ENCODE measurements around the gene PRRT4.

Gene PRRT4

DNA sequence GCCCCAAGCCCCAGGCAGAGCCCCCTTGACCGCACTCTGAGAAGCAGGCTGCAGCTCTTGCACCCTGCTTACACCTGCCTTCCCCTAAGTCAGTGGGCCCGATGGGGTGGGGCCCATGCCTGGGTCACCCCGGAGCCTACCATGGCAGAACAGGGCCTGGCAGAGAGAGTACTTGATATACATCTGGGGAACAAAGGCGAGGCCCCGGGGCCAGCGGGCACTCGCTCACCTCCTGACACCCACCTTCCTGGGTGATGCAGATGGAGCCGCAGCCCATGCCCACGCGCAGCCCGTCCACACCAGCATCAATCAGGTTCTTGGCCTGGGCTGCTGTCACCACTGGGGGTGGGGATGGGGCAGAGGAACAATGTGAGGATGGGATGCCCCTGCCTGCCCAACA is 34.9 kb upstream of the PRRT4 start:
- H3K4me3 ChIP-seq (ENCODE audit: low read depth, low read length), result no peak overlapping the region
- TF ChIP-seq POLR2A (IDR thresholded peaks at IDR 0.05; ENCODE audit: extremely low read depth, insufficient read length) (no peak), MYC (IDR thresholded peaks at IDR 0.05; ENCODE audit: low read depth, low read length) (no peak)
- TF ChIP-seq, protein P1, sequence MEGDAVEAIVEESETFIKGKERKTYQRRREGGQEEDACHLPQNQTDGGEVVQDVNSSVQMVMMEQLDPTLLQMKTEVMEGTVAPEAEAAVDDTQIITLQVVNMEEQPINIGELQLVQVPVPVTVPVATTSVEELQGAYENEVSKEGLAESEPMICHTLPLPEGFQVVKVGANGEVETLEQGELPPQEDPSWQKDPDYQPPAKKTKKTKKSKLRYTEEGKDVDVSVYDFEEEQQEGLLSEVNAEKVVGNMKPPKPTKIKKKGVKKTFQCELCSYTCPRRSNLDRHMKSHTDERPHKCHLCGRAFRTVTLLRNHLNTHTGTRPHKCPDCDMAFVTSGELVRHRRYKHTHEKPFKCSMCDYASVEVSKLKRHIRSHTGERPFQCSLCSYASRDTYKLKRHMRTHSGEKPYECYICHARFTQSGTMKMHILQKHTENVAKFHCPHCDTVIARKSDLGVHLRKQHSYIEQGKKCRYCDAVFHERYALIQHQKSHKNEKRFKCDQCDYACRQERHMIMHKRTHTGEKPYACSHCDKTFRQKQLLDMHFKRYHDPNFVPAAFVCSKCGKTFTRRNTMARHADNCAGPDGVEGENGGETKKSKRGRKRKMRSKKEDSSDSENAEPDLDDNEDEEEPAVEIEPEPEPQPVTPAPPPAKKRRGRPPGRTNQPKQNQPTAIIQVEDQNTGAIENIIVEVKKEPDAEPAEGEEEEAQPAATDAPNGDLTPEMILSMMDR (IDR thresholded peaks at IDR 0.05; ENCODE audit: low read depth, low read length), result no peak
- TF ChIP-seq, protein P2, sequence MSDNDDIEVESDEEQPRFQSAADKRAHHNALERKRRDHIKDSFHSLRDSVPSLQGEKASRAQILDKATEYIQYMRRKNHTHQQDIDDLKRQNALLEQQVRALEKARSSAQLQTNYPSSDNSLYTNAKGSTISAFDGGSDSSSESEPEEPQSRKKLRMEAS (IDR thresholded peaks at IDR 0.05; ENCODE audit: low read depth, low read length), result no peak
- no peak for DNase-seq (ENCODE audit: low read depth)

DNA sequence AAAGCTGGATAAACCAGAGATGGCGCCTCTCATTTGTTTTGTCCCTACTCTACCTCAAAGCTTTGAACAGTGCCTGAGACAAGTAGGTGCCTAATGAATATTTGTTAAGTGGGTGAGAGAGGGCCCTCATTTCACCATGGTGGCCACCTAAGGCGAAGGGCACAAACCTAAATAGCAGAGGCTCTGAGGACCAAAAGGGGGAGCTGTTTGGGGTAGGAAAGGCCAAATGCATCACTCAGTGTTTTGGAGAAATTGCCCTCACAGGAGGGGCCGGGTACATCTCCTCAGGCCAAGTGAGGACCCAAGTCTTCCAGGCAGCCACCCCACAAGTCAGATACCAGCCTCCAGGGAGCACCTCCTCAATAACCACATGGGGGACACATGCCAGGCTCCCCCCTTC is 34.3 kb upstream of the PRRT4 start:
- no peak for DNase-seq (ENCODE audit: low read depth)
- TF ChIP-seq POLR2A (IDR thresholded peaks at IDR 0.05; ENCODE audit: extremely low read depth, insufficient read length) (no peak), MYC (IDR thresholded peaks at IDR 0.05; ENCODE audit: low read depth, low read length) (no peak)
- TF ChIP-seq, protein P1 (IDR thresholded peaks at IDR 0.05; ENCODE audit: low read depth, low read length), result peak; percentile 49
- H3K4me3 ChIP-seq (ENCODE audit: low read depth, low read length), result no peak overlapping the region

DNA sequence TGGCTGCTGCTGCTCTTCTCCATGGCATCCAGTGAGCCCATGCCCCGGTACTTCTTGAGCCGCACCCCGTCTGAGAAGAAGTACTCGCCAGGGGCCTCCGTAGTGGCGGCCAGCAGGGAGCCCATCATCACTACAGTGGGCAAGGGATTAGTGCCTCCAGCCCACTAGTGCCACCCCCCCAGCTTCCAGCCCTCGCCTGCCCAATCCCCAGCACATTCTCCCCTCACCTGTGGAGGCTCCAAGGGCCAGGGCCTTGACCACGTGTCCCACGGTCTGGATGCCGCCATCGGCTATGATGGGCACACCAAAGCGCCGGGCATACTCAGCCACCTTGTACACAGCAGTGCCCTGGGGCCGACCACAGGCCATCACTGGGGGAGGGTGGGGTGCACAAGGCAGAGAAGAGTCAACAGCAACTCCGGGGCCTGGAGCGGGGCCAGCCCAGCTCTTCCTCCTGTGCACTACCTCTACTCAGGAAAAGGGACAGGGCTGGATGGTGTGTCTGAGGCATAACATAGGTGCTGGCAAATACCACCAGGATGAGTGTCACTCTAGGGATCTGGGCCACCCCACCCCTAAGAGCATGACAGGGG is 33.5 kb upstream of the PRRT4 start:
- H3K4me3 ChIP-seq (ENCODE audit: low read depth, low read length), result no peak overlapping the region
- TF ChIP-seq MYC (IDR thresholded peaks at IDR 0.05; ENCODE audit: low read depth, low read length) (no peak), POLR2A (IDR thresholded peaks at IDR 0.05; ENCODE audit: extremely low read depth, insufficient read length) (no peak)
- TF ChIP-seq, protein P1 (IDR thresholded peaks at IDR 0.05; ENCODE audit: low read depth, low read length), result no peak
- TF ChIP-seq, protein P2 (IDR thresholded peaks at IDR 0.05; ENCODE audit: low read depth, low read length), result no peak
- no peak for DNase-seq (ENCODE audit: low read depth)

DNA sequence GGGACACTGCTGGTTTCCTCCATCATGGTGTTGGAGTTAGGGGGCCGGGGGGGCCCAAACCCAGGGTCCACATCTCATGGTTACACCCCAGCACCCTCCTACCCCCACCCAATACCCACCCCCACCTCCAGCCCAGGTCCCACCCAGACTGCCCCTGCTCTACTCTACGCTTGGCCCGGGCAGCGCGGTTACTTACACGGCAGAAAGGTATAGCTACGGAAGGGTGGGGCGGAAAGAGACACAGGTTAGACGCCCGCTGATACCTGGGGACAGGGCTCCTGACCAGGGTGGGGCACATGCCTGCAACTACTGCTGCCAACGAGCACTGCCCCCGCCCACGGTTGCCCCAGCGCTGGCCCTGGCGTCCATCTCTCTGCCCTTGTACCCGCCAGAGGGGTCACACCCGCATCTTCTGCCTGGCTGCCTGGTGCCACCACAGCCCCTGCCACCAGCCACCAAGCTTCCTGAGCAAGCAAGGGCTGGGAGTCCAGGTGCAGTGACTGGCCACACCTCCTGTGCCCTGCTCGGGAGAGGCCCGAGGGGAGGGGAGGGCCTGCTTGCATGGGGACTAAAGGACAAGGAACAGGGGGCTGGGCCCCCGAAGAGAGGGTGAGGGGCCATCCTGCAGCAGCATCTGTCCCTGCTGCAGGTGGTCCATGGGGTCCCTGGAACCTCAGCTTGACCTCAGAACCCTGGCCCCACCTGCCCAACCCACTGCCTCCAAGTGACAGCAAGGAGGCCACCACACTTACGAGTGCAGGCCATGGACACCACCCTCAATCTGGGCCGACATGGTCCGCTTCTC is 32.2 kb upstream of the PRRT4 start:
- no peak for TF ChIP-seq MYC (IDR thresholded peaks at IDR 0.05; ENCODE audit: low read depth, low read length)
- TF ChIP-seq POLR2A (IDR thresholded peaks at IDR 0.05; ENCODE audit: extremely low read depth, insufficient read length), result no peak
- TF ChIP-seq, protein P1 (IDR thresholded peaks at IDR 0.05; ENCODE audit: low read depth, low read length), result no peak
- TF ChIP-seq, protein P2 (IDR thresholded peaks at IDR 0.05; ENCODE audit: low read depth, low read length), result no peak

DNA sequence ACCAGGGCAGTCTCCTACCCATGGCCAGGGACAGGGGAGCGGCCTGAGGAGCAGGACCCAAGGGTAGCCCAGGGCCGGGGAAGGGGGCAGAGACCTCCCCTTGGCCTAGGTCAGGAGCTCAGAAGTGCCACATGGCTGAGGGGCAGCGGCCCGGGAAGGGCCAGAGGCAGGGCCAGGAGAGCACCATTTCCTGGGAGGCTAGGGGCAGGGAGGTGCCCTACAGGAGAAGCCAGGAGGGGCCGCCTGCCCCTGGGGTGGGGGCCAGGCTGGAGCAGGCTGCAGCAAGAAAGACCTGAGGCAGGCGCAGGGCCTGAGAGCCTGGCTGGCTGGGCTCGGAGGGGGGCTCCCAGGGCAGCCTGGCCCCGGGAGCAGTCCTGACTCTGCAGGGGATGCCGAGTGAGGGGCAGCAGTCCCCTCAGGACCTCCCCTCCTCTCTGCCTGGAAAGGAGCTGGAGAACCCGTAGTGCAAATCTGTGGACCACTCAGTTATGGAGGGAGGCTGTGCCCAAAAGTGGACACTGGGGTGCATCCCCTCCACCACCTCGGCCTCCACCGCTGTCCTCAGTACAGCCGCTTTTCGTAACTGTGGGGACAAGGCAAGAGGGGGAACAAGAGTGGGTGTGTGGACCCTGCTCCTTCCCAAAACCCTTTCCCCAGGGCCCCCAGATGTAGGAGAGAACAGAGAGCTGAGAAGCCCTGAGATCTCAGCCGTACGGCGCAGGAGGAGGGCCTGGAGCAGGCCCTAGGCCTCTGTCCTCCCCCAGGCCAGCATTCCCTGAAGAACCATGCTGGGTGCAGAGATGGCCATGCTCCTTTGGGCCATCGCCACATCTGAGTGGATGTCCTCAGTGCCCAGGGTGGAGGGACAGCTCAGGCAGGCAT is 31.2 kb upstream of the PRRT4 start:
- no peak for DNase-seq (ENCODE audit: low read depth)
- no peak overlapping the region for H3K4me3 ChIP-seq (ENCODE audit: low read depth, low read length)
- TF ChIP-seq, protein P2 (IDR thresholded peaks at IDR 0.05; ENCODE audit: low read depth, low read length), result no peak
- TF ChIP-seq POLR2A (IDR thresholded peaks at IDR 0.05; ENCODE audit: extremely low read depth, insufficient read length), result no peak
- TF ChIP-seq, protein P1 (IDR thresholded peaks at IDR 0.05; ENCODE audit: low read depth, low read length), result no peak
- no peak for TF ChIP-seq MYC (IDR thresholded peaks at IDR 0.05; ENCODE audit: low read depth, low read length)

More for the DNA sequence above, 32.2 kb upstream of the PRRT4 start:
- no peak for DNase-seq (ENCODE audit: low read depth)
- H3K4me3 ChIP-seq (ENCODE audit: low read depth, low read length), result no peak overlapping the region
